Measurements from ENCODE around the gene TBC1D19. TPM values are rescaled to one million over a fixed set of nuclear protein-coding genes. Genes with fewer than 3 reads are reported as not detected.

The TBC1D19 gene
- total and polyA plus RNA-seq, 2 experiments from 2014 or later = 18.1 to 25.0 TPM

DNA sequence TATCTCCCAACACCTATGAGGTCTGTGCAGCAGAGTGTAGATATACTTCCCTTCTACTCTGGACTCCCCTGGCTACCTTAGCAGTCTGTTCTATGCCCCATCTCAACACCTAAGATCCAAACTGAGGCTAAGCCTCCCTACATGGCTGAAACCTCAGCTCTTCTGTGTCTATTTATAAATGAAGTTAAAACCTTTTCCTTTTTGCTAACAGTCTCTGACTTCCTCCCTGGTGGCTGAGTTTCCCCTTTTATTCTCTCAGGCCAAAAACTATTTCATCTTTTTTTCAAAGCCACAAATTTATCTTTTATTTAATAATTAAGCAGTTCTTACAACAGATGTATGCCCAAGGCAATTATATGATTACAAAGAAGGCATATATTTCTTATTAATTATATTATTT is 164.9 kb downstream of the TBC1D19 start:
- Histone ChIP-seq H4K20me1 (ENCODE audit: insufficient read depth) (no peaks in the 10 kb centered on the region), H3K4me2 (ENCODE audit: unreplicated experiment) (no peak overlapping the region), H3K79me2 (ENCODE audit: insufficient read depth) (no peaks in the 10 kb centered on the region), H3K4me3 (no peak overlapping the region), H3K9me2 (ENCODE audit: insufficient read depth) (no peaks in the 10 kb centered on the region), H3K9ac (no peak overlapping the region), H3K36me3 (ENCODE audit: low read depth) (peaks cover 23% of the 10 kb centered on the region; the same call in 1 of the 2 replicates), H3K27me3 (replicated peaks; ENCODE audit: insufficient read depth) (no peaks in the 10 kb centered on the region), H3F3A (ENCODE audit: insufficient read depth) (no peaks in the 10 kb centered on the region), H3K4me1 (ENCODE audit: insufficient read depth) (no peaks in the 10 kb centered on the region), H3K9me3 (ENCODE audit: low read depth) (no peaks in the 10 kb centered on the region), H3K27ac (no peak overlapping the region), H2AFZ (no peak overlapping the region)
- TF ChIP-seq EZH2 (IDR thresholded peaks at IDR 0.05; ENCODE audit: insufficient read depth, poor library complexity, severe bottlenecking) (no peak), EZH2phosphoT487 (IDR thresholded peaks at IDR 0.05; ENCODE audit: insufficient read depth, low read depth) (no peak)
- no peak for DNase-seq
- in situ Hi-C loops (cut with MboI) = no loop called here

DNA sequence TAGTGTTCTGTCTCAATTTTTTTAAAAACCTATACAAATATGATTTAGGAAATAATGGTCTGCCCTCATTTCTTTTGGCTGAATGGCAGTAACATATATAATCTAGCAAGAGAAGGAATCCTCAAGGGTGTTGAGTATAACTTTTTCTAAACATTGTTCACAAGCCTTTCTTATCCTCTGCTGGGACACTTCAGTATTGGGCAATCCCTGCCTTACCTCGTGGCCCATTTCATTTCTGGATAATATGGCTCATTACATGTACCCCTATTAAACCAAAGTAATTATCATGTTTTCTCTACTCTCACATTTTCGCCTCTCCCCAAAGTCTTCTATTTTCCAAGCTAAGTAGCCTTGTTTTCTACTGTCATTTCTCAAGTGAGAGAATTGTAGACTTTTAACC is 166.0 kb downstream of the TBC1D19 start:
- Histone ChIP-seq H3K79me2 (ENCODE audit: insufficient read depth) (no peaks in the 10 kb centered on the region), H3K4me2 (ENCODE audit: unreplicated experiment) (no peak overlapping the region), H3K9me3 (ENCODE audit: low read depth) (no peaks in the 10 kb centered on the region), H3K9ac (no peak overlapping the region), H3K27me3 (replicated peaks; ENCODE audit: insufficient read depth) (no peaks in the 10 kb centered on the region), H3K9me2 (ENCODE audit: insufficient read depth) (no peaks in the 10 kb centered on the region), H3F3A (ENCODE audit: insufficient read depth) (no peaks in the 10 kb centered on the region), H3K4me1 (ENCODE audit: insufficient read depth) (no peaks in the 10 kb centered on the region), H2AFZ (no peak overlapping the region), H3K27ac (no peak overlapping the region), H3K36me3 (ENCODE audit: low read depth) (0 out of 2 replicates have a peak, but pooled peaks cover 17% of the 10 kb centered on the region), H4K20me1 (ENCODE audit: insufficient read depth) (no peaks in the 10 kb centered on the region), H3K4me3 (no peak overlapping the region)
- no peak for DNase-seq
- 90 to 95% methylated on average over 2 of the region's 2 CpGs for WGBS, 2 experiments (ENCODE audit: low coverage in 1 of 2, low lambda C conversion rate in 2 of 2, missing lambda C conversion rate in 2 of 2)
- in situ Hi-C loops (cut with MboI) = loop anchor here (25.0 kb wide), 1 partner anchor 262 kb away; no protein-coding TSS in a partner anchor
- no peak for TF ChIP-seq EZH2phosphoT487 (IDR thresholded peaks at IDR 0.05; ENCODE audit: insufficient read depth, low read depth)
- no peak for TF ChIP-seq EZH2 (IDR thresholded peaks at IDR 0.05; ENCODE audit: insufficient read depth, poor library complexity, severe bottlenecking)

DNA sequence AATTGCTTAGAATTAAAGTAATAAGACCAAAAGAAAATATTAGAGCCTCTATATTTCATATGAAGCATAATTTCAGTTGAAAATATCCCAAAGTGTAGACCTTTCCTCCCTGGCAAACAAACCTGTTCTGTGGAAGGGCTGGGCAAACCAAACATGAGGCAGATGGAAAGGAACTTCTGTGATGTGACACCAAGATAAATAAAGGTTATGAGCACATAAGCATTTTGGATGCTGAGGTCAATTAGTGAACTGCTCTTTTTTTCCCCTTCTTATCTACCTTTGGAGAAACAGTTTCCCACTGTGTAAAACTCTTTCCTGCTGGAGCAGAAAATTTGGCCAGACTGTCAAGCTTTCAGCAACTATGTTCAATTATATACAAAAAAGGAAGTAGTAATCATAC is 167.1 kb downstream of the TBC1D19 start:
- Histone ChIP-seq H4K20me1 (ENCODE audit: insufficient read depth) (no peaks in the 10 kb centered on the region), H3K79me2 (ENCODE audit: insufficient read depth) (no peaks in the 10 kb centered on the region), H3K27me3 (replicated peaks; ENCODE audit: insufficient read depth) (no peaks in the 10 kb centered on the region), H3K36me3 (ENCODE audit: low read depth) (0 out of 2 replicates have a peak, but pooled peaks cover 17% of the 10 kb centered on the region), H3K9me2 (ENCODE audit: insufficient read depth) (no peaks in the 10 kb centered on the region), H3K9ac (no peak overlapping the region), H3K4me2 (ENCODE audit: unreplicated experiment) (no peak overlapping the region), H3K4me3 (no peak overlapping the region), H3F3A (ENCODE audit: insufficient read depth) (no peaks in the 10 kb centered on the region), H3K9me3 (ENCODE audit: low read depth) (no peaks in the 10 kb centered on the region), H3K27ac (no peak overlapping the region), H2AFZ (no peak overlapping the region), H3K4me1 (ENCODE audit: insufficient read depth) (no peaks in the 10 kb centered on the region)
- no peak for TF ChIP-seq EZH2 (IDR thresholded peaks at IDR 0.05; ENCODE audit: insufficient read depth, poor library complexity, severe bottlenecking)
- TF ChIP-seq EZH2phosphoT487 (IDR thresholded peaks at IDR 0.05; ENCODE audit: insufficient read depth, low read depth) = no peak
- no peak for DNase-seq
- in situ Hi-C loops (cut with MboI) = loop anchor here (25.0 kb wide), 1 partner anchor 261 kb away; no protein-coding TSS in a partner anchor

DNA sequence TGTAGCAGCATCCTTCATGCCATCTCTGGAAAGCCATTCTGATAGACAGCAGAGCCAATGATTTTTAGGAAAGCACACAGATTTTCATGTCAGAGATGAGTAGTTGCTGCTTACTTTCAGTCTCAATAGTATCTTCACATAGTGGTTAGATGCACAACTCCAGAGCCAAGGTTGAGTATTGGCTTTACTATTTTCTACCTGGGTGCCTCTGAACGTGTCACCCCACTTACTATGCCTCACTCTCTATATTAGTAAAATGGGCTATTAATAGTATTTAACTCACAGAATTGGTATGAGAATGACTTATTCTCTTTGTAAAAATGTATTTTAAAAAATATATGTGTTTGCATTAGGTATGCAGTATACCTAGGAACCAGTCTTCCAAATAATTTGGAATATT is 168.0 kb downstream of the TBC1D19 start:
- Histone ChIP-seq H3K79me2 (ENCODE audit: insufficient read depth) (no peaks in the 10 kb centered on the region), H3K4me3 (no peak overlapping the region), H3K27me3 (replicated peaks; ENCODE audit: insufficient read depth) (no peaks in the 10 kb centered on the region), H4K20me1 (ENCODE audit: insufficient read depth) (no peaks in the 10 kb centered on the region), H3F3A (ENCODE audit: insufficient read depth) (no peaks in the 10 kb centered on the region), H2AFZ (no peak overlapping the region), H3K36me3 (ENCODE audit: low read depth) (0 out of 2 replicates have a peak, but pooled peaks cover 17% of the 10 kb centered on the region), H3K9ac (no peak overlapping the region), H3K4me2 (ENCODE audit: unreplicated experiment) (no peak overlapping the region), H3K27ac (no peak overlapping the region), H3K4me1 (ENCODE audit: insufficient read depth) (no peaks in the 10 kb centered on the region), H3K9me3 (ENCODE audit: low read depth) (no peaks in the 10 kb centered on the region), H3K9me2 (ENCODE audit: insufficient read depth) (no peaks in the 10 kb centered on the region)
- 90 to 95% methylated on average over 1 of the region's 1 CpG for WGBS, 2 experiments (ENCODE audit: low coverage in 1 of 2, low lambda C conversion rate in 2 of 2, missing lambda C conversion rate in 2 of 2)
- DNase-seq = no peak
- TF ChIP-seq EZH2phosphoT487 (IDR thresholded peaks at IDR 0.05; ENCODE audit: insufficient read depth, low read depth) = no peak
- no peak for TF ChIP-seq EZH2 (IDR thresholded peaks at IDR 0.05; ENCODE audit: insufficient read depth, poor library complexity, severe bottlenecking)
- in situ Hi-C loops (cut with MboI) = loop anchor here (25.0 kb wide), 1 partner anchor 260 kb away; no protein-coding TSS in a partner anchor

DNA sequence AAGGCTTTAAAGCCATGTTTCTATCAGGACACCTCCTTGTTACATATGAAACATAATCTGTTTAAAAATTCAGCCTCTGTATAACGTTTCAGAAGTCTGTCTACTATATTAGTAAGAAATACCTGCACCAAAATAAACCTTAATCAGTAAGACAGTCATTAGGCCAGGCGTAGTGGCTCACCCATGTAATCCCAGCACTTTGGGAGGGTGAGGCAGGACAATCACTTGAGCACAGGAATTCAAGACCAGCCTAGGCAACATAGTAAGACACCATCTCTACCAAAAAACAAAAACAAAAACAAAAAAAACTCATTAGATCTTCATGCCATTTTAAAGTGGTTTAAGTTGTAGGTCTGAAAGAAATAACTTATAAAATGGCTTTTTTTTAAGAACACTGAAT is 169.3 kb downstream of the TBC1D19 start:
- Histone ChIP-seq H3K27me3 (replicated peaks; ENCODE audit: insufficient read depth) (no peaks in the 10 kb centered on the region), H2AFZ (no peak overlapping the region), H3K27ac (no peak overlapping the region), H3F3A (ENCODE audit: insufficient read depth) (no peaks in the 10 kb centered on the region), H3K4me1 (ENCODE audit: insufficient read depth) (no peaks in the 10 kb centered on the region), H4K20me1 (ENCODE audit: insufficient read depth) (no peaks in the 10 kb centered on the region), H3K36me3 (ENCODE audit: low read depth) (0 out of 2 replicates have a peak, but pooled peaks cover 17% of the 10 kb centered on the region), H3K79me2 (ENCODE audit: insufficient read depth) (no peaks in the 10 kb centered on the region), H3K9ac (no peak overlapping the region), H3K9me2 (ENCODE audit: insufficient read depth) (no peaks in the 10 kb centered on the region), H3K9me3 (ENCODE audit: low read depth) (no peaks in the 10 kb centered on the region), H3K4me3 (no peak overlapping the region), H3K4me2 (ENCODE audit: unreplicated experiment) (no peak overlapping the region)
- no peak for DNase-seq
- in situ Hi-C loops (cut with MboI) = loop anchor here (25.0 kb wide), 1 partner anchor 259 kb away; no protein-coding TSS in a partner anchor
- TF ChIP-seq EZH2phosphoT487 (IDR thresholded peaks at IDR 0.05; ENCODE audit: insufficient read depth, low read depth) (no peak), EZH2 (IDR thresholded peaks at IDR 0.05; ENCODE audit: insufficient read depth, poor library complexity, severe bottlenecking) (no peak)
- WGBS, 2 experiments (ENCODE audit: low coverage in 1 of 2, low lambda C conversion rate in 2 of 2, missing lambda C conversion rate in 2 of 2) = 96% methylated on average over 2 of the region's 2 CpGs
